Measurements from ENCODE around the gene FGF14.

FGF14 gene

GRCh38 chr13:102240110-102240509 is 161.7 kb downstream of the FGF14 start:
- DNase-seq = no peak

DNA sequence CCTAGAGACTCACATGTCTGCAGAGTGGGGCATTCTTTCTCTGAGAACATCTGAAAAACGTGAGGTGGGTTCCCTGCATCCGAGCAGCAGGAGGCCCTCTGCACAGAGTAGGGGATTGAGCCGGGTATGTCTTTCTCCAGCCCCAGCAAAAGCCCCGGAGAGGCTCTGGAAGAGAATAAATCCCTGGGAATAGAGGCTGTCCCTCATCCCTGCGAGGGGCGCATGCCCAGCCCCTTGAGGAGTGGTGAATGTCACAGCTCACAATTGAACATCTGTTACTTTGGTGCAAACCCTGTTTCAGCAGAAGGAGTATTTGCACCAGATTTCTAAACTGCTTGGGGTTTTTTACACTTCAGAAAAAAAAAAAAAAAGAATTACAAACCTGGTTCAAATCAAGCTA is 164.6 kb downstream of the FGF14 start:
- no peak for DNase-seq

GRCh38 chr13:102236830-102237229 is 165.0 kb downstream of the FGF14 start:
- no peak for DNase-seq

DNA sequence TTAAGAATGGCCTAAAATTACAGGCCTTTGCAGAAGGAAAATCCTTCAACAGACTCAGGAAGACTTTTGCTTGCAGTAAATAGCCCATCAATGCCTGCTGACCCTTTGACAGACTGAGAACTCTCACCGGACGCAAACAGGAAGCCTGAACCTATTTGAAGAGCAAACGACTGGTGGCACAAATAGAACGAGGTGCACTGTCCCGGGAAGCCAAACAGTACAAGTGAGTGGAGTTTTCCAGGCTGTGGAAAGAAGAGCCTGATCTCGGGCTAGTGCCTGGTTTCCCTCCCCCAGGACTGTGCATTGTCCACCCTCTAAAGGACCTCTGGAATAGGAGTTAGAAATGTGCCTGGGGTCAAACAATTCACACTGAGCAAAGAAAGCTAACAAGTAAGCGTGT is 165.5 kb downstream of the FGF14 start:
- DNase-seq = no peak

GRCh38 chr13:102235689-102236088 is 166.2 kb downstream of the FGF14 start:
- no peak for DNase-seq

DNA sequence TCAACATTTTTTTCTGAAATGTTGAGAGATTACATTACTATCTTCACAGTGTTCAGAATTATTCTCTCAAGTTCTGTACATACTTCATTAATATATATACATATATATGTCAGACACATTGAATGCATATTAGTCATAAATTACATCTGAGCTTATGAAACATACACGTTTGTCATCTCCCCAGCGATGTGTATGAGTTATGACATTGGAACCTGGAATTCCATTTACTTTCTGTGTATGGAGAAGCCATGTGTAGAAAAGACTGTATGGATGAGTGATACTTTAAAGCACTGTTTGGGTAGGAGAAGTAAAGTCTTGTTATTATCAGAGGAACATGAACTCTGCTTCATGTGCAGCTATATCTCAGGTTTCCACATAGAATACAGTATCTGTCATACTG is 167.2 kb downstream of the FGF14 start:
- no peak for DNase-seq

DNA sequence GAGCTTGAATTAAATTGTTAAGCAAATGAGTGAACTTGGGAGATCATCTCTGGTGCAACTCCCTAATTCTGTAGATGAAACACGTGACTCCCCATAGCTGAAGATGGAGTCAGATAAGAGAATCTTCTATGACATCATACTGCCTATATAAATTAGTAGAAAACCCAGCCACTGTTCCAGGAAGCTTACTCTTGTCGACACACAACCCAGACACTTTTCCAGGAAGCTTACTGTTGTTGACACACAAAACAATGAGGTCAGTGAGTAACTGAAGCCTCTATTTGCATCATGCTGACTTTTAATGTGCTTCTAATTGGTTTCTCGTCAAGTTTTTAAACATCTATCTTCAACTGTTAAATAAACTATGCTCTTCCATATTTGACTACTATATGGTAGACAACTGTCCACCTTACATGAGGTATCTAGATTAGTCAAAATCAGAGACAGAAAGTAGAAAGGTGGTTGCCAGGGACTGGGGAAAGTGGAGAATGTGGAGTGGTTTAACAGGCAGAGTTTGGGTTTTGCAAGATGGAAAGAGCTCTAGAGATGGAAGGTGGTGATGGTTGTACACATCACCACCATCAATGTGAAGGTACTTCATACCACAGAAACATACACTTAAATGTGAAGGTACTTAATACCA is 168.2 kb downstream of the FGF14 start:
- no peak for DNase-seq

DNA sequence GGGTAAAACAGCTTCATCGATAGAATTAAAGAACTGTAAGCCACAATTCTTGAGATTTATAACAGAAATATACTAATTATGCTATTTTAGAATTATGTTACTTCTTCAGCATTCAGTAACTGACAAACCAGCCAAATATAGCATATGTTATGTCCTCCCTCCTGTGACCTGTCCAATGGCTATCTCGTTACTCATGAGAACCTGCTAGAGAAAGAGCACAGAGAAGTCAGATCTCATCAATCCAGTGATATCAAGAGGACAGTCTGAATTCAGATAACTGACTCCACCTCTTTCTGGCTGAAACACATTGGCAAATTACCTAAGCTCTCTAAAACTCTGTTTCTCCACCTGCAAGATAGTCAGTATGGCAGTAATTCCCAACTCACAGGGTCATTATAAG is 170.4 kb downstream of the FGF14 start:
- DNase-seq = no peak

DNA sequence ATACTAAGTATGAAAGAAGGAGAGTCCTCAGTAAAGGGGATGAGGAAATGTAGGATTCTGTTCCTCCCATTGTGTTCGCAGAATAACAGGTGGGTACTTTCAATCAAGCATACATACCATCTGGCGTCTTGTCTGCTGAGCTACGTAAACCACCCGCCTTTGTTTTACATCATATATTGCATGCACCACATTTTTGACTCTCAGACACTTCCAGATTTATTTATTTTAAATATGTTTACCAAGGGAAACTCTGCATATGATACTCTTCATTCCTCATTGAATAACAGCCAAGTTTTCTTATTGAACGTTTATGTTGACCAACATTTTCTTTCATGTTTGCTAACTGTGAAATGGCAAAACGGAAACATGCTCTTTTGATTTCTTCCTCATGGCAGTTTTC is 174.1 kb downstream of the FGF14 start:
- DNase-seq = no peak

- DNase-seq = no peak
These were observed 175.3 kb downstream of the FGF14 start for GRCh38 chr13:102226591-102226990.

- no peak for DNase-seq
These were observed 176.0 kb downstream of the FGF14 start for GRCh38 chr13:102225892-102226291.

DNA sequence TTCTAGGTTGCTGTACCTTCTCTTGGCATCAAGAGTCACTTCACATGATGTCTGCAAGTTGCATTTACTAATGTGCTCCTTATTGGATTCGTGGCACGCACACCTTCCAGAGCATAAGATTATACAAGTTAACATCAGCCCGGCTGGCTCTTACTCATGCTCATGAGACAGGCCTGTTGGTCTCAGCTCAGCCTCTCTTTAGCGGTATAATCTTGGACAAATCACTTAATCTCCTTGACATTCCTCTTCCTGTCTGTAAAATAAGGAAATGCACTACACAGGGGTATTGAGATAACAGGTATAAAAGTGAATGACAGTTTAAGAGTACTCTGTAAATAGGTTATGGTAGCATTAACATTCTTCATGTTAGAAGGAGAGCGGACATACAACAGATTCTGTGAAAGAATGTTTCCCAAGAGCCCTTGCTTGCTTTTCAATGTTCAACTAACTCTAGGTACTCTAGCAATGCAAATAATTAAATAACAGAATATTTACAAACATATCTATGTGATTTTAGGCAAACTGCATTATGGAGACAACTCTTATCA is 181.1 kb downstream of the FGF14 start:
- DNase-seq = no peak

- DNase-seq = no peak
These were observed 186.9 kb downstream of the FGF14 start for GRCh38 chr13:102214956-102215355.

GRCh38 chr13:102212729-102213128 is 189.1 kb downstream of the FGF14 start:
- DNase-seq = no peak

GRCh38 chr13:102208347-102208746 is 193.5 kb downstream of the FGF14 start:
- no peak for DNase-seq

DNA sequence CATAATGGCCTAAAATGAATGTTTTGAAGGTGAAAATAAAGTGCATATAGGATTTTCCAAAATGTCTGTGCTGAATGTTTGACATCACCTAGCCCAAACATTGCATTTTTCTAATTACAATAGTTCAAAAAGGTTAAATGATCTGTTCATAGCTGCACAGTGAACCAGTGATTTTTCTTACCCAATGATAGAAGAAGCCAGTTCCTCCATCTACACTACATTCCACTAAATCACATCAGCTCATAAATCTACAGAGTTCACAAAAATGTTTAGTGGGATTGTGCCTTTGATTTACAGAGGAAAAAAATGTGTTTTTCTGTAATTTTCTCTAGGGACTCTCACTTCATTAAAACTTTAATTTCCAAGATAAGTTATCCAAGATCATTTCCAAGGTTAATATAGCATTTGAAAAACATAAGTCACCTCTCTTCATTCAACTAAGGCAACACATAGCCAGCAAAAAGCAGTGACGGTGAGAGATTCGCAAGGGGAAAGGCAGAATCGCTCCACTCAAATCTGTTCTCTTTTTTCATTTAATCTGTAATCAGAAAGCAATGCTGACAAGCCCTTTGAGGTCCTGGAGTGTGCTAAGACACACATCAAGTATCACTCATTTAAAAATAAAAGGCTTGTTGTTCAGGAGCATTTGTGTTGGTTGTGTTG is 194.0 kb downstream of the FGF14 start:
- DNase-seq = no peak

DNA sequence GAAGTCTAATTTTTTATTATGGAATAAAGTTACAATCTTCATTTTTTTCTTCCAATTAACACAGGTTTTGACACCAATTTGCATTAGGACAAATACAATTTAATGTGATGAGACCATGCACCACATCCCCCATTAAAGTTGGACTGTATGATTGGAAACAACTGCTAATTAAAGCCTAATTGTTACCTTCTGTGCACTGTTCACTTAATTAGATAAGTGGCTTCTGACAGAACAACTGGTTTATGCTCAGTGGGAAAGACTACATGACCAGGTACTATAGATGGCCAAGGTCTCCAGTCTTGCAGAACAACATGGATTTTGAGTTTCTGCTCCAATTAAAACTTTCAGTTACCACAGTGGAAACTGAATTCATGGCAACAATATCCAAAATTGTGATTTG is 198.1 kb downstream of the FGF14 start:
- no peak for DNase-seq

GRCh38 chr13:102198418-102199311 is 203.2 kb downstream of the FGF14 start:
- no peak for DNase-seq

GRCh38 chr13:102197193-102197592 is 204.7 kb downstream of the FGF14 start:
- no peak for DNase-seq

GRCh38 chr13:102195566-102196462 is 206.0 kb downstream of the FGF14 start:
- no peak for DNase-seq

- DNase-seq = no peak
These were observed 209.0 kb downstream of the FGF14 start for GRCh38 chr13:102192858-102193257.

DNA sequence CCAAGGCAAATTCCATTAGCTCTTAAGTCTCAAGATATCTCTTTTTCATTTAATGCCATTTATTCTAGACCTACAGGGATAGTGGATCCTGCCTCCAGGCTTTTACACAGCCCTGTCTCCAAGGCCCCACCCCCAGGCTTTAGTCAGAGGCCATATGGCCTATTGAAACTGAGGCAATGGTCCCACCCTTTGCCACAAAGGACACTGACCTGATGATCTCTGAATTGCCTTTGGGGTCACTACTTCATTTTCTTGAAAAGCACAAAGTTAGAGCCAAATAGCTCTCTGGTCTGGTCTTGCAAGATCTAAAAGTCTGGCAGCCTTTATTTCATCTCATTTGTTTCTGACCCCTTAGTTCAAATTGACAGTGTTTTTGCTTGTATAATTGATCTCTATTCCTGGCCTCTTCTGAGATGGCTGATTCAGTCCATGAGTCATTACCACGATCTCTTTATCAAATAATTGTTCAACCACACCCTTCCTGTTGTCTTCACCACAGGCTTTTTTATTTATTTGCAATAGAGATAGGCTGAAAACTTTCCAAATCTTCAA is 209.8 kb downstream of the FGF14 start:
- DNase-seq = no peak

Measured in NCI-H2029 (cell line).